Stimulated activated CD8-positive, alpha-beta memory T cell treated with anti-CD3 and anti-CD28 coated beads, Interleukin-7, amount 100 ng/mL, for 4 hours (primary cell): ENCODE measurements around the gene HJURP.

ENCODE experiments used
- DNase-seq, 2 donors: peaks; one replicate each; pipeline ENCODE4 v3.0.0-alpha.2; 2020; ENCODE audit warnings: low read depth in 2 of 2

Gene HJURP

DNA sequence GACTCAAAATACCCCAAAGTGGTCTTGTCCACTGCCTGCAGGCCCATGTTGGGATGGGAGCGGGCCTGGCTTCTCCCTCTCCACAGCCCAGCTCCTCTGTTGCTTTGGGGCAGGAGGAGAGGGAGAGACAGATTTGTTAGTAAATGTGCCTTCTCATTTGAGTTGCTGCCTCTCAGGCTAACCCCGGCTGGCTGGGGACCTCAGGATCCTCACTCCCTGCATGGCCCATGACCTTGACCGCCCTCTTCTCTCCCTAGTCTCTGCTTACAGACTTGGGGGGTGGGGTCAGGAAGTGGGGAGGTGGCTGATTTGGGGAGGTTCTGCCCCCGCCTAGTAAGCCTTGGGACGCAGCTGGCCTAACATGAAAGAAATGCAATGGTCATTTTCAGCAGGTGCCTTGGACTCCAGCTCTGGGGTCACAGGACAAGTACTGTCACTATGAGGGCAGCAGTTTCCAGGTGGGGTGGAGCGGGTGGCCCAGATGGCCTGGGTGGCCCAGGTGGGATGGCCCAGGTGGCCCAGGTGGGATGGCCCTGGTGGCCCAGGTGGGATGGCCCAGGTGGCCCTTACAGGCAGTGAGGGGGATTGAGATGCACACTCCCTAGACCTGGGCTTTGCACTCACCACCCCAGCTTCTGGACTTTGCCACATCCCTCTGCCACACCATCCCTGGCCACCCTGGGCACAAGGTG lies 24.1 kb downstream of the HJURP start:
- no peak for DNase-seq

DNA sequence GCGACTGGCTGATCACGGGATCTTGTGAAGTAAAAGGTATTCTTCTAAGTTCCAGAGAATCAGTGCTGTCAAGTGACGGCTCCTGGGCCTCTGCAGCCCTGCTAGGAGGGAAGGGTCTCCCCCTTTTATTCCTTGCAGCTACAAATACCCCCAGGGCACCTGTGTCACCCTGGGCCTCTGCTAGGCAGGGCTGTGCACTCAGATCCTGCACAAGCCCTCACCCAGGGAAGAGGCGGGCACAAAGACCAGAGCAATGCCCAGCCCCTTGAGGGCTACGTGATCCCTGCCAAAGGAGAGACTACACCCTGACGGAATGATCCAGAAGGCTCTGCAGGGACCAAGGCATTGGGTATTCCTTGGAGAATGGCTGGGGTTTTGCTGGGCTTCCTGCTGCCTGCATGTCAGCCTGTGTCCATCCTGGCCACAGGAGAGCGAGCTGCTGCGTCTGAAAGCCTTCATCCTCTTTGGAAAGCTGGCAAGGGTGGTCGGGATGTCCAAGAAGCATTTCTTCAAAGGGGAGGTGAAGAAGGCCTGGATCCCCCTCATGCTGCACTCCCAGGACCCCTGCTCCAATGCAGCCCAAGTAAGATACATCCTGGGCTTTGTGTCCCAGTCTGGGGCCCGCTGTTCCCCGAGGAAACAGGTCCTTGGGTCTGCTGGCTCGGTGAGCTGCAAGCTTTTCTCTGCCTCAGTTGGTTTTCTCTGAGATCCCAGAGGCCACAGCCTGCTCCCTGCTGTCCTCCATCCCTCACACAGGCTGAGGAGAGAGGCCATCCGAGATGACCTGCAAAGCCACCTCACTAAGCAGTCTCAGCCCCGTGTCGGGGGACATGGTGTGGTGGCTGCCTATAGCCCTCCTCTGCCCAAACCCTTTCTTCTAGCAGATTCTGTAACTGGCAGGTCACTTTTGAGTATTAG lies 24.9 kb downstream of the HJURP start:
- DNase-seq = no peak

- no peak for DNase-seq
Measured at GRCh38 chr2:233828546-233829192, 25.7 kb downstream of the HJURP start.

GRCh38 chr2:233824373-233824772 lies 30.0 kb downstream of the HJURP start:
- no peak for DNase-seq

DNA sequence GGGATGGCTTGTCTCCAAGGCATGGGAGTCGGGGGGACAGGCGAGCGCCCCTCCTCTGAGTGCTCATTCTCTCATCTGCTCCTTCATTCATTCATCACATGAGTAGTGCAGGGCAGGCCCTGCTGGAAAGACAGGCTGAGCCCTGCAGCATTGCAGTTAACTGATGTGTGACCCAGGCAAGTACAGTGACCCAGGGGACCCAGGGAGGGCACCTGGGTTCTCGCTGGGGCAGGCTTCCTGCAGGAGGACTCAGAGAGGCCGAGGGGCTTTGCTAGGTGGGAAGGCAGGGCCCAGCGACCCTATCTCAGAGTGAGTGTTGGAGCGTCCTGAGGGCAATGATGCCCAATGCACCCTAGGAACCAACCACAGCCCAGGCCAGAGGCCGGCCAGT lies 30.6 kb downstream of the HJURP start:
- DNase-seq = no peak

GRCh38 chr2:233822781-233823730 lies 31.3 kb downstream of the HJURP start:
- no peak for DNase-seq

DNA sequence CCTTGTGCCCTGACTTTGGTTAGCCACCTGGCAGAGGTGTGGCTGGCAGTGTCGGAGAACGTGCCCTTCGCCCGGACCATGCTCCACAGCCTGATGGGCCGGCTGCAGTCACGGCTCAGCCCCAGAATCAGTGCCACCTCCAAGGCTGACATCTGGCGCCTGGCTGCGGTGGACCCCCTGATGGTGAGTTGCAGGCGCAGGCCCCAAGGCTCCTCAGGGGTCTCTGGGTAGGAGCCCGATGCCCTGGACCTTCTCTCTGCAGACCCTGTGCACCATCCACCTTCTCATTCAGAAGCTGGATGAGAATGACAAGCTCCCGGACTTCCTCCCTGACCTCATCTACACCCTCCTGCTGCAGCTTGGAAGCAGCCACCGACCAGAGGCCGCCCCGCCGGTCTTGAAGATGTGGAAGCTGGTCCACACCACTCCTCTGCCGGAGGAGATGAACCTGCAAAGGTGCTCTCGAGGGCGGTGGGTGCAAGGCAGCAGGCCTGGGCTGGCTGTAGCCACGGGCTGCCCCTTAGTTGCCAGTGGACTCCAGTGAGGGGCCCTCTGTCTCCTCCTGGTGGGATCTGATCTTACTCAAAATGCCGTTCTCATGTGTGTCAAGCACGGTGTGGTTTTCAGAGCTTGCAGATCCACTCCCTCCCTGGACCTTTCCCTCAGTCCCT lies 32.1 kb downstream of the HJURP start:
- DNase-seq = no peak

- DNase-seq = no peak
Measured at GRCh38 chr2:233821709-233822100, 32.6 kb downstream of the HJURP start.

GRCh38 chr2:233821196-233821595 lies 33.1 kb downstream of the HJURP start:
- DNase-seq = no peak

DNA sequence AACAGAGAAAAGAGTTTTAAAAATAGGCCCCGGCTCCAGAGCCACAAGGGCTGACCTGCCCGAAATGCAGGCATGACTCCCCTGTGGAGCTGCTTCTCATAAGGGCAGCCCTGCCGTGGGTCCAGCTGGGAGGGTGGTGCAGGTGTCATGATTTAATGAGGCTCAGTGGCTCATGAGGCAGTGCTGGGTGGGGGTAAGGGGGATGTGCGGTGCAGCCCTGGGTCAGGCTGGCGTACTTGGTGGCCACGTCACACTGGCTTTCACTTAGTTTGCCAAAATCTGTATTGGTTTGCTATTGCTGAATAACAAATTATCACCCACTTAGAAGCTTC lies 33.6 kb downstream of the HJURP start:
- DNase-seq = no peak

DNA sequence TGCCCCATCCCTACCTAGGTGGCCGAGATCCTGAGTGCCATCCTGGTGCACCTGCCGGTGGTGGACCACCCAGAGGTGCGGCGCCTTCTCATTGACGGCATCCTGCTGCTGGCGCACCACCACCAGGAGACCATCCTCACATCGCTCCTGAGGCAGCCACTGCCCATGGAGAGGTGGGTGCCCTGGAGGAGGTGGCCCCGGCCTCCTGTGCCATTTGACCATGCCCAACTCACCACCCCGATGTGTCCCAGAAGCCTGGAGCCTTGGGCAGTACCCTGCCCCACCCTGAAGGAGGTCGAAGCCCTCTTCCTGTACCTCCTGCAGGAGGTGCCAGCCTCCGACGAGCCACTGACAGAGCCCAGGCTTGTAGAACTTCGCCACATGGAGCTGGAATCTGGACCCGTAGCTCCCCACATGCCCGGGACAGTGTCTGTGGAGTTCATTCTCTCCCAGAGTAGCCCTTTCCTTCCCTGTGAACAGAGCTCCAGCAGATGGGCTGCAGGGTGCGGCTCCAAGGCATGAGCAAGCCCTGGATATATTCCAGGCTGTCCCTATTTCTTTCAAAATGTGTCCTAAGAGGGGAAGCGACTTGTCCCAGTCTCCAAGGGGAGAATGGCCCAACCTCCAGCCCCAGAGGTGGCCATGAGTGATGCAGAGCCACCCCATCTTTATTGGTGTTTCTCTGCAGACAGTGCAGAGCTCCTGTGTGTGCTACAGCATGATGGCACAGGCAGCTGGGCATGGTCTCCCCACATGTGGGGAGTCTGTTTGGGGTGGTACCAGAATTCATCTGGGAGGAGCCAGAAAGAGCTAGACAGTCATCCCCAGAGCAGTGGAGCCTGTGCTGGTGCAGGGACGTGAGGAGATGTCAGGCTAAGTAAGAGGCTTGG lies 34.2 kb downstream of the HJURP start:
- no peak for DNase-seq

- DNase-seq = no peak
Measured at GRCh38 chr2:233818639-233819621, 35.4 kb downstream of the HJURP start.

GRCh38 chr2:233817995-233818638 lies 36.2 kb downstream of the HJURP start:
- no peak for DNase-seq

GRCh38 chr2:233817361-233817911 lies 36.9 kb downstream of the HJURP start:
- DNase-seq = no peak

GRCh38 chr2:233816771-233817170 lies 37.6 kb downstream of the HJURP start:
- DNase-seq = no peak

- DNase-seq = no peak
Measured at GRCh38 chr2:233816334-233816733, 38.0 kb downstream of the HJURP start.

DNA sequence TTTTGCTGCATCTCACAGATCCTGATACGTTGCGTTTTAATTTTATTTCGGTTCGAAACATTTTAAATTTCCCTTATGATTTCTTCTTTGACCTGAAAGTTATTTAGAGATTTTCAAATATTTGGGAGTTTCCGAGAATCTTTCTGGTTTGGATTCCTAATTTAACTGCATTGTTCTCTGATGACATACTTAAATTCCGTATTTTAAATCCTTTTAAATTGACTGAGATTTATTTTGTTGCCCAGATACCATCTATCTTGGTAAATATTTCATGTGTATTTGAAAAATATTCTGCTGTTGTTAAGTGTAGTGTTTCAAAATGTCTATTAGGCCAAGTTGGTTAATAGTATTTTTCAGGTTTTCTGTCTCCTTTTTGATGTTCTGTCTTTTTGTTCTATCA lies 38.5 kb downstream of the HJURP start:
- DNase-seq = no peak
